ENCODE measurements around the gene VSTM2L. TPM values are rescaled to one million over a fixed set of nuclear protein-coding genes. Genes with fewer than 3 reads are reported as not detected.

VSTM2L gene
- total and polyA plus RNA-seq, 9 of the 15 experiments (the other 6 are each of a cell fraction or from before 2014, with no cell fraction given) = not detected

GRCh38 chr20:37980876-37981275 lies 77.9 kb downstream of the VSTM2L start:
- BruUV-seq (replicated peaks) = no TSS peak
- no peak for TF ChIP-seq ZFX (CRISPR knock-in tag; IDR thresholded peaks at IDR 0.05)
- TF ChIP-seq ZNF436 (CRISPR knock-in tag; IDR thresholded peaks at IDR 0.05) = no peak
- no peak for TF ChIP-seq ELF2 (CRISPR knock-in tag; IDR thresholded peaks at IDR 0.05)
- no peaks in the 10 kb centered on the region for H3K27me3 ChIP-seq (ENCODE audit: control insufficient read depth in 2 of 2, insufficient read depth in 2 of 2, low read length in 2 of 2)
- H3K9ac ChIP-seq (ENCODE audit: insufficient read depth in 1 of 2, low read depth in 2 of 2, low read length in 2 of 2) = no peak overlapping the region
- intact Hi-C loops (cut with micrococcal nuclease) = no loop called here
- no peaks in the 10 kb centered on the region for H3K9me3 ChIP-seq (replicated peaks; ENCODE audit: control insufficient read depth, insufficient read depth, low read depth, low read length)
- 0 out of 2 replicates have a peak, but pooled peaks cover 3% of the 10 kb centered on the region for H4K20me1 ChIP-seq (replicated peaks; ENCODE audit: control insufficient read depth, insufficient read depth, low read length)
- ChIA-PET CTCF (ENCODE audit: low intra/inter-chr PET ratio) (no interaction called here), POLR2A (interaction anchor here (0.6 to 1.0 kb wide), 3 partner anchors 21 to 50 kb away, joined by 3 to 5 read pairs (median 4); no protein-coding TSS in a partner anchor)
- in situ Hi-C loops (cut with MboI) = no loop called here
- H3K4me2 ChIP-seq (ENCODE audit: insufficient read depth, low read length) = no peak overlapping the region
- H3K9me1 ChIP-seq (ENCODE audit: control insufficient read depth, insufficient read depth, low read length) = no peaks in the 10 kb centered on the region
- no peak for FAIRE-seq
- H3K79me2 ChIP-seq (ENCODE audit: control insufficient read depth, insufficient read depth, low read length) = no peaks in the 10 kb centered on the region
- no peak overlapping the region for H3K4me3 ChIP-seq
- no peak for DNase-seq (ENCODE audit: extremely low read depth in 1 of 4, low spot score in 3 of 4)
- ATAC-seq = no peak
- no peak overlapping the region for H2AFZ ChIP-seq (ENCODE audit: low read depth, low read length)
- H3K27ac ChIP-seq (ENCODE audit: extremely low read depth, low read depth, low read length) = no peak overlapping the region
- 98% methylated on average over 5 of the region's 6 CpGs for WGBS (ENCODE audit: insufficient coverage, low coverage, missing lambda C conversion rate)
- no peaks in the 10 kb centered on the region for H3K4me1 ChIP-seq (replicated peaks in 1 of 2; ENCODE audit: control insufficient read depth in 2 of 2, insufficient read depth in 2 of 2, low read length in 2 of 2)
- H3K36me3 ChIP-seq (ENCODE audit: control insufficient read depth, insufficient read depth, low read length) = peaks cover 32% of the 10 kb centered on the region; the same call in 1 of the 3 replicates

GRCh38 chr20:37981568-37981967 lies 78.6 kb downstream of the VSTM2L start:
- no peak overlapping the region for H3K27ac ChIP-seq (ENCODE audit: extremely low read depth, low read depth, low read length)
- intact Hi-C loops (cut with micrococcal nuclease) = no loop called here
- H2AFZ ChIP-seq (ENCODE audit: low read depth, low read length) = no peak overlapping the region
- no peaks in the 10 kb centered on the region for H3K79me2 ChIP-seq (ENCODE audit: control insufficient read depth, insufficient read depth, low read length)
- no peak for DNase-seq (ENCODE audit: extremely low read depth in 1 of 4, low spot score in 3 of 4)
- H3K4me3 ChIP-seq = no peak overlapping the region
- no peaks in the 10 kb centered on the region for H3K4me1 ChIP-seq (replicated peaks in 1 of 2; ENCODE audit: control insufficient read depth in 2 of 2, insufficient read depth in 2 of 2, low read length in 2 of 2)
- in situ Hi-C loops (cut with MboI) = no loop called here
- FAIRE-seq = no peak
- no peaks in the 10 kb centered on the region for H3K27me3 ChIP-seq (ENCODE audit: control insufficient read depth in 2 of 2, insufficient read depth in 2 of 2, low read length in 2 of 2)
- H3K4me2 ChIP-seq (ENCODE audit: insufficient read depth, low read length) = no peak overlapping the region
- no peak for ATAC-seq
- WGBS (ENCODE audit: insufficient coverage, low coverage, missing lambda C conversion rate) = 91% methylated on average over 8 of the region's 8 CpGs
- H3K36me3 ChIP-seq (ENCODE audit: control insufficient read depth, insufficient read depth, low read length) = peaks cover 39% of the 10 kb centered on the region; the same call in 1 of the 3 replicates
- CTCF ChIA-PET (ENCODE audit: low intra/inter-chr PET ratio) = no interaction called here
- H3K9ac ChIP-seq (ENCODE audit: insufficient read depth in 1 of 2, low read depth in 2 of 2, low read length in 2 of 2) = no peak overlapping the region
- TF ChIP-seq NFYB (IDR thresholded peaks at IDR 0.05; ENCODE audit: extremely low read depth, insufficient read length) = no peak
- 0 out of 2 replicates have a peak, but pooled peaks have one; percentile 37 for TF ChIP-seq ARID4B (CRISPR knock-in tag; IDR thresholded peaks at IDR 0.05)
- BruUV-seq (replicated peaks) = no TSS peak
- no peaks in the 10 kb centered on the region for H3K9me3 ChIP-seq (replicated peaks; ENCODE audit: control insufficient read depth, insufficient read depth, low read depth, low read length)
- H3K9me1 ChIP-seq (ENCODE audit: control insufficient read depth, insufficient read depth, low read length) = no peaks in the 10 kb centered on the region
- 0 out of 2 replicates have a peak, but pooled peaks cover 3% of the 10 kb centered on the region for H4K20me1 ChIP-seq (replicated peaks; ENCODE audit: control insufficient read depth, insufficient read depth, low read length)
- POLR2A ChIA-PET = interaction anchor here (0.6 to 0.7 kb wide), 2 partner anchors 27 to 49 kb away, joined by 3 to 4 read pairs; no protein-coding TSS in a partner anchor

Data from K562 (cell line).